ENCODE measurements around the gene TMEM117. TPM values are rescaled to one million over a fixed set of nuclear protein-coding genes. Genes with fewer than 3 reads are reported as not detected.
"Not testable (repeated sequence)": the region's sequence is repeated elsewhere in the genome, so short reads cannot be mapped to it uniquely, and the experiment has no call there.

The TMEM117 gene
- total RNA-seq, 1 donor from 2014 or later = 13.1 TPM

DNA sequence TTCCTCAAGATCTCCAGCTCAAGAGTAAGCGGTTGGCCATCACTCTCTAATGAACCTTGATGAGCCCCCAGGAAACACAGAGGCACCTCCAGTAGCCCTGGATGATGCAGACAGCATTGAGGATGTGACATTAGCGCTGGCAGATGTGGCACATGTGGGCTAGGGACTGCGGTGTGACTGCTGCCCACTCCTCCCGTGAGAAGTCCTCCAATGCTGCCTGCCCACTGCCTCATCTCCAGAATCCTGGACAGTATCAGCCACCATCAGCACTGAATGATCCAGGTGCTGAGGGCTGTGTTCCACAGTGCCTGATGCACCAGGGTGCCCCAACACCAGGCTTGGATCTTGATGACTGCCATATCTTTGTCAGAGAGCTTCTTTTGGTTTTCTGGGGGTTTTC lies 412.6 kb downstream of the TMEM117 start:
- Histone ChIP-seq H3K9ac (ENCODE audit: low read length) (no peak overlapping the region), H3K4me2 (ENCODE audit: low read length) (no peak overlapping the region), H2AFZ (ENCODE audit: low read depth, low read length) (no peak overlapping the region), H3K27ac (ENCODE audit: low read depth, low read length) (no peak overlapping the region), H4K20me1 (ENCODE audit: insufficient read depth, low read length) (no peaks in the 10 kb centered on the region), H3K36me3 (ENCODE audit: insufficient read depth, low read length) (no peaks in the 10 kb centered on the region), H3K4me1 (ENCODE audit: insufficient read depth, low read length) (no peaks in the 10 kb centered on the region), H3K27me3 (ENCODE audit: insufficient read depth, low read length) (no peaks in the 10 kb centered on the region), H3K79me2 (ENCODE audit: insufficient read depth, low read length) (no peaks in the 10 kb centered on the region), H3K4me3 (ENCODE audit: insufficient read depth, low read depth, low read length) (no peak overlapping the region), H3K9me3 (ENCODE audit: insufficient read depth, low read depth, low read length) (peaks cover 4% of the 10 kb centered on the region)
- DNase-seq (ENCODE audit: low read depth) (no peak), FAIRE-seq (no peak)
- H3K4me3 Mint-ChIP-seq (ENCODE audit: unreplicated experiment) = no peak overlapping the region
- no peak overlapping the region for H3K27ac Mint-ChIP-seq (ENCODE audit: unreplicated experiment)
- no peaks in the 10 kb centered on the region for H3K4me1 Mint-ChIP-seq (ENCODE audit: low read depth, unreplicated experiment)
- peaks cover 6% of the 10 kb centered on the region for H3K9me3 Mint-ChIP-seq (ENCODE audit: unreplicated experiment)
- TF ChIP-seq EZH2 (IDR thresholded peaks at IDR 0.05; ENCODE audit: insufficient read depth, low read length) = no peak
- TF ChIP-seq, protein P1, sequence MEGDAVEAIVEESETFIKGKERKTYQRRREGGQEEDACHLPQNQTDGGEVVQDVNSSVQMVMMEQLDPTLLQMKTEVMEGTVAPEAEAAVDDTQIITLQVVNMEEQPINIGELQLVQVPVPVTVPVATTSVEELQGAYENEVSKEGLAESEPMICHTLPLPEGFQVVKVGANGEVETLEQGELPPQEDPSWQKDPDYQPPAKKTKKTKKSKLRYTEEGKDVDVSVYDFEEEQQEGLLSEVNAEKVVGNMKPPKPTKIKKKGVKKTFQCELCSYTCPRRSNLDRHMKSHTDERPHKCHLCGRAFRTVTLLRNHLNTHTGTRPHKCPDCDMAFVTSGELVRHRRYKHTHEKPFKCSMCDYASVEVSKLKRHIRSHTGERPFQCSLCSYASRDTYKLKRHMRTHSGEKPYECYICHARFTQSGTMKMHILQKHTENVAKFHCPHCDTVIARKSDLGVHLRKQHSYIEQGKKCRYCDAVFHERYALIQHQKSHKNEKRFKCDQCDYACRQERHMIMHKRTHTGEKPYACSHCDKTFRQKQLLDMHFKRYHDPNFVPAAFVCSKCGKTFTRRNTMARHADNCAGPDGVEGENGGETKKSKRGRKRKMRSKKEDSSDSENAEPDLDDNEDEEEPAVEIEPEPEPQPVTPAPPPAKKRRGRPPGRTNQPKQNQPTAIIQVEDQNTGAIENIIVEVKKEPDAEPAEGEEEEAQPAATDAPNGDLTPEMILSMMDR (IDR thresholded peaks at IDR 0.05; ENCODE audit: insufficient read depth, low read depth, low read length) = no peak
- peaks cover 1% of the 10 kb centered on the region for H3K36me3 Mint-ChIP-seq (ENCODE audit: low read depth, unreplicated experiment)
- H3K27me3 Mint-ChIP-seq (ENCODE audit: low read depth, unreplicated experiment) = no peaks in the 10 kb centered on the region

DNA sequence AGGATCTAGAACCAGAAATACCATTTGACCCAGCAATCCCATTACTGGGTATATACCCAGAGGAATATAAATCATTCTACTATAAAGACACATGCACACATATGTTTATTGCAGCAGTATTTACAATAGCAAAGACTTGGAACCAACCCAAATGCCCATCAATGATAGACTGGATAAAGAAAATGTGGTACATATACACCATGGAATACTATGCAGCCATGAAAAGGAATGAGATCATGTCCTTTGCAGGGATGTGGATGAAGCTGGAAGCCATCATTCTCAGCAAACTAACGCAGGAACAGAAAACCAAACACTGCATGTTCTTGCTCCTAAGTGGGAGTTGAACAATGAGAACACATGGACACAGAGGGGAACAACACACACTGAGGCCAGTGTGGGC lies 414.6 kb downstream of the TMEM117 start:
- not testable (repeated sequence) for H3K4me3 ChIP-seq (ENCODE audit: insufficient read depth, low read depth, low read length); H3K4me1 Mint-ChIP-seq (ENCODE audit: low read depth, unreplicated experiment); DNase-seq (ENCODE audit: low read depth); H3K27me3 Mint-ChIP-seq (ENCODE audit: low read depth, unreplicated experiment); H3K9me3 Mint-ChIP-seq (ENCODE audit: unreplicated experiment); H4K20me1 ChIP-seq (ENCODE audit: insufficient read depth, low read length); H3K4me3 Mint-ChIP-seq (ENCODE audit: unreplicated experiment); H3K4me2 ChIP-seq (ENCODE audit: low read length); H3K9me3 ChIP-seq (ENCODE audit: insufficient read depth, low read depth, low read length); H3K4me1 ChIP-seq (ENCODE audit: insufficient read depth, low read length); H3K27me3 ChIP-seq (ENCODE audit: insufficient read depth, low read length); H3K27ac ChIP-seq (ENCODE audit: low read depth, low read length); H2AFZ ChIP-seq (ENCODE audit: low read depth, low read length); H3K36me3 ChIP-seq (ENCODE audit: insufficient read depth, low read length); H3K79me2 ChIP-seq (ENCODE audit: insufficient read depth, low read length); H3K27ac Mint-ChIP-seq (ENCODE audit: unreplicated experiment); FAIRE-seq; H3K9ac ChIP-seq (ENCODE audit: low read length); H3K36me3 Mint-ChIP-seq (ENCODE audit: low read depth, unreplicated experiment)

DNA sequence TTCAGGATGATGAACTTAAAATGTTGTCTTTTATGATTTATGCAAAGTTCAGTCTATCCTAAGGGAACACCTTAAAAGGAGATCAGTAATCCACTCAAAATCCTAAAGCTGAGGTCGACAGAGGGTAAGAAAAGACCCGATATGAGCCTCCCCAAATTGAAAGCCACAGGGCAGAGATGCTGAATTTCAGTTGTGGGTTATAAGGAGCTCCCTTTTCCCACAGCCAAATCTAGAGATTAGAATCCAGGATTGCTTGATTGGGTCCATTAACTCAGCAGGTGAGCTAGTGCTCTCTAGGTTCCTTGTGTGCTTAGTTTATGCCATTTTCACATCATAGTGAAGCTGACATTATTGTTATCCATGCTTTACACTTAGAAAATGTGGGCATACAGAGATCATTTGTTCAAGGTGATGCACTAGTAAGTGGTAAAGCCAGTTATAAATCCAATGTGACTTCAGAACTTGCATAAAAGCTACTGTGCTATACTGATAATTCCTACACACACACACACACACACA lies 417.5 kb downstream of the TMEM117 start:
- no peaks in the 10 kb centered on the region for H3K9me3 ChIP-seq (ENCODE audit: insufficient read depth, low read depth, low read length)
- TF ChIP-seq EZH2 (IDR thresholded peaks at IDR 0.05; ENCODE audit: insufficient read depth, low read length) = no peak
- TF ChIP-seq, protein P1 (IDR thresholded peaks at IDR 0.05; ENCODE audit: insufficient read depth, low read depth, low read length) = no peak
- H3K9me3 Mint-ChIP-seq (ENCODE audit: unreplicated experiment) = peaks cover 6% of the 10 kb centered on the region
- no peak overlapping the region for H3K27ac ChIP-seq (ENCODE audit: low read depth, low read length)
- H3K4me1 ChIP-seq (ENCODE audit: insufficient read depth, low read length) = no peaks in the 10 kb centered on the region
- H3K4me3 Mint-ChIP-seq (ENCODE audit: unreplicated experiment) = no peak overlapping the region
- no peak overlapping the region for H3K27ac Mint-ChIP-seq (ENCODE audit: unreplicated experiment)
- H3K36me3 Mint-ChIP-seq (ENCODE audit: low read depth, unreplicated experiment) = peaks cover 1% of the 10 kb centered on the region
- no peak overlapping the region for H2AFZ ChIP-seq (ENCODE audit: low read depth, low read length)
- no peaks in the 10 kb centered on the region for H4K20me1 ChIP-seq (ENCODE audit: insufficient read depth, low read length)
- no peaks in the 10 kb centered on the region for H3K36me3 ChIP-seq (ENCODE audit: insufficient read depth, low read length)
- no peak overlapping the region for H3K9ac ChIP-seq (ENCODE audit: low read length)
- no peak overlapping the region for H3K4me2 ChIP-seq (ENCODE audit: low read length)
- H3K27me3 Mint-ChIP-seq (ENCODE audit: low read depth, unreplicated experiment) = no peaks in the 10 kb centered on the region
- no peaks in the 10 kb centered on the region for H3K4me1 Mint-ChIP-seq (ENCODE audit: low read depth, unreplicated experiment)
- no peak for DNase-seq (ENCODE audit: low read depth)
- FAIRE-seq = no peak
- H3K27me3 ChIP-seq (ENCODE audit: insufficient read depth, low read length) = no peaks in the 10 kb centered on the region
- H3K4me3 ChIP-seq (ENCODE audit: insufficient read depth, low read depth, low read length) = no peak overlapping the region
- no peaks in the 10 kb centered on the region for H3K79me2 ChIP-seq (ENCODE audit: insufficient read depth, low read length)
